Endothelial cell of umbilical vein (primary cell): ENCODE measurements around the gene CFL1. TPM values are rescaled to one million over a fixed set of nuclear protein-coding genes. Genes with fewer than 3 reads are reported as not detected.

Experiments used
- BruUV-seq: library from RNA; stranded (reverse); fragments of 400-500 nt; replicated peaks from 2 replicates; lab custom pipeline; 2021; lab: Mats Ljungman, UMichigan
- CTCF ChIA-PET: fragments of 300-600, 350-600 bp; sonication (Branson Sonifier 250); formaldehyde crosslinking; loops from one replicate; lab custom pipeline; 2021; ENCODE audit warnings: antibody characterized with exemption, inconsistent platforms; lab: Charles Lee
- POLR2A ChIA-PET: fragments of 300-600, 350-600 bp; sonication (Branson Sonifier 250); formaldehyde crosslinking; loops from one replicate; lab custom pipeline; 2021; ENCODE audit warnings: antibody characterized with exemption, inconsistent platforms; lab: Charles Lee
- DNase-seq: peaks from one replicate; pipeline ENCODE4 v3.0.0-alpha.2; 2011; ENCODE audit warnings: low read depth, low spot score
- FAIRE-seq: peaks from 2 replicates; lab custom pipeline; 2011; peaks lifted over from hg19 to GRCh38; lab: Jason Lieb, UNC
- H2AFZ ChIP-seq: 2 replicates; pipeline ENCODE4 v1.6.0; 2012; ENCODE audit warnings: low read depth, low read length, control low read depth, inconsistent platforms
- H3K27ac ChIP-seq: 2 replicates; pipeline ENCODE4 v1.5.1; 2011; ENCODE audit warnings: low read depth, mild to moderate bottlenecking, control low read depth, low read length, moderate library complexity; ENCODE audit not compliant: insufficient read depth
- H3K27me3 ChIP-seq, 2 experiments: 2 replicates each; pipeline versions ENCODE4 v1.6.0 to v1.6.1; 2011; ENCODE audit warnings: low read length in 2 of 2, mixed read lengths in 1 of 2; ENCODE audit not compliant: control insufficient read depth in 2 of 2, insufficient read depth in 2 of 2
- H3K36me3 ChIP-seq, 2 experiments: 2 replicates in 1 of 2; 3 replicates in 1 of 2; pipeline ENCODE4 v1.5.1; 2011; ENCODE audit warnings: low read length in 2 of 2, mild to moderate bottlenecking in 1 of 2, moderate library complexity in 1 of 2; ENCODE audit not compliant: control insufficient read depth in 2 of 2, insufficient read depth in 2 of 2; ENCODE audit errors: extremely low read depth in 1 of 2
- H3K4me1 ChIP-seq: 3 replicates; pipeline ENCODE4 v1.5.1; 2011; ENCODE audit warnings: mild to moderate bottlenecking, low read length; ENCODE audit not compliant: control insufficient read depth, insufficient read depth; ENCODE audit errors: extremely low read depth
- H3K4me2 ChIP-seq: 2 replicates; pipeline ENCODE4 v1.6.1; 2011; ENCODE audit warnings: low read length, control low read depth, mixed read lengths; ENCODE audit not compliant: insufficient read depth
- H3K4me3 ChIP-seq, 3 experiments: fragments of 200-600 bp in 1 of 3; sonication (generic), shearing (Covaris generic) in 1 of 3; replicated peaks in 1 of 3; 2 replicates each; pipeline ENCODE4 v1.5.1; 2011 to 2016; ENCODE audit warnings: control low read depth in 3 of 3, low read length in 3 of 3, mild to moderate bottlenecking in 2 of 3, inconsistent platforms in 1 of 3, low read depth in 1 of 3, moderate library complexity in 1 of 3; ENCODE audit not compliant: insufficient read depth in 1 of 3
- H3K79me2 ChIP-seq: 2 replicates; pipeline ENCODE4 v1.6.0; 2012; ENCODE audit warnings: low read length, inconsistent platforms; ENCODE audit not compliant: control insufficient read depth, insufficient read depth
- H3K9ac ChIP-seq: replicated peaks from 2 replicates; pipeline ENCODE3; 2011; ENCODE audit warnings: low read length, control low read depth; ENCODE audit not compliant: insufficient read depth; ENCODE audit errors: extremely low read depth
- H3K9me1 ChIP-seq: replicated peaks from 3 replicates; pipeline ENCODE4 v1.6.0; 2011; ENCODE audit warnings: mild to moderate bottlenecking, low read length; ENCODE audit not compliant: control insufficient read depth, insufficient read depth; ENCODE audit errors: extremely low read depth
- H3K9me3 ChIP-seq: replicated peaks from 2 replicates; pipeline ENCODE4 v1.5.1; 2012; ENCODE audit warnings: low read length, inconsistent platforms; ENCODE audit not compliant: control insufficient read depth, insufficient read depth
- H4K20me1 ChIP-seq: replicated peaks from 2 replicates; pipeline ENCODE3; 2011; ENCODE audit warnings: mild to moderate bottlenecking, low read length; ENCODE audit not compliant: control insufficient read depth, insufficient read depth; ENCODE audit errors: extremely low read depth
- FOS ChIP-seq: IDR thresholded peaks from 2 replicates; pipeline ENCODE4 v1.6.1; 2011; ENCODE audit warnings: mild to moderate bottlenecking, low read length, moderate library complexity, borderline replicate concordance; ENCODE audit not compliant: insufficient read depth
- GATA2 ChIP-seq: IDR thresholded peaks from 2 replicates; pipeline ENCODE4 v1.7.0; 2011; ENCODE audit warnings: low read depth, mild to moderate bottlenecking, moderate library complexity, mixed read lengths, low read length; ENCODE audit not compliant: insufficient read length, insufficient read depth
- JUN ChIP-seq: IDR thresholded peaks from 2 replicates; pipeline ENCODE4 v1.6.1; 2011; ENCODE audit warnings: borderline replicate concordance, low read depth; ENCODE audit not compliant: insufficient read length, insufficient read depth
- MYC ChIP-seq: IDR thresholded peaks from one replicate; pipeline ENCODE4 v1.6.1; 2011; ENCODE audit warnings: mild to moderate bottlenecking, low read depth, low read length
- POLR2A ChIP-seq: IDR thresholded peaks from 2 replicates; pipeline ENCODE4 v1.6.1; 2012; ENCODE audit warnings: low read depth, mild to moderate bottlenecking, control low read depth, low read length
- POLR2AphosphoS5 ChIP-seq: IDR thresholded peaks from 2 replicates; pipeline ENCODE4 v1.6.1; 2012; ENCODE audit warnings: low read depth, mild to moderate bottlenecking, control low read depth, low read length, moderate library complexity; ENCODE audit not compliant: insufficient read depth
- dilution Hi-C: fragments of 300-500 bp; cut with MboI; formaldehyde crosslinking; loops from one replicate; pipeline ENCODE4 v1.15.0; 2019; ENCODE audit warnings: low sequenced_read_pairs; ENCODE audit not compliant: extremely low pct_ligation_motif_present
- intact Hi-C: fragments of 100-400 bp; cut with micrococcal nuclease; formaldehyde crosslinking; loops from one replicate; pipeline ENCODE4 v1.10.0; 2022
- polyA plus RNA-seq, 4 experiments: library from polyadenylated mRNA; depleted of rRNA in 3 of 4; stranded (reverse) in 3 of 4; unstranded in 1 of 4; fragments of >200 nt; gene quantifications; 2 replicates each; pipeline versions ENCODE4 v1.2.1 to v1.2.3, GENCODE V29; 2011 to 2012; ENCODE audit warnings: missing spikeins in 1 of 4
- total RNA-seq: library from RNA; stranded (reverse); gene quantifications from 2 replicates; pipeline ENCODE4 v1.2.3, GENCODE V29; 2021
- TF ChIP-seq, protein P1 (sequence below): IDR thresholded peaks from 2 replicates; pipeline ENCODE4 v1.6.1; 2011; ENCODE audit not compliant: insufficient read depth, insufficient read length
- TF ChIP-seq, protein P2 (sequence below), 2 donors: IDR thresholded peaks; 1 replicate in 1 of 2; 2 replicates in 1 of 2; pipeline ENCODE4 v1.5.1; 2011; ENCODE audit warnings: low read length in 2 of 2, mild to moderate bottlenecking in 2 of 2, moderate library complexity in 2 of 2, control low read depth in 1 of 2, inconsistent platforms in 1 of 2, low read depth in 1 of 2; ENCODE audit not compliant: insufficient read depth in 1 of 2; ENCODE audit errors: extremely low read depth in 1 of 2

Gene CFL1
- total and polyA plus RNA-seq, 2 donors (not counting 3 experiments of a cell fraction or from before 2014, with no cell fraction given) = 1,844 to 2,403 TPM

DNA sequence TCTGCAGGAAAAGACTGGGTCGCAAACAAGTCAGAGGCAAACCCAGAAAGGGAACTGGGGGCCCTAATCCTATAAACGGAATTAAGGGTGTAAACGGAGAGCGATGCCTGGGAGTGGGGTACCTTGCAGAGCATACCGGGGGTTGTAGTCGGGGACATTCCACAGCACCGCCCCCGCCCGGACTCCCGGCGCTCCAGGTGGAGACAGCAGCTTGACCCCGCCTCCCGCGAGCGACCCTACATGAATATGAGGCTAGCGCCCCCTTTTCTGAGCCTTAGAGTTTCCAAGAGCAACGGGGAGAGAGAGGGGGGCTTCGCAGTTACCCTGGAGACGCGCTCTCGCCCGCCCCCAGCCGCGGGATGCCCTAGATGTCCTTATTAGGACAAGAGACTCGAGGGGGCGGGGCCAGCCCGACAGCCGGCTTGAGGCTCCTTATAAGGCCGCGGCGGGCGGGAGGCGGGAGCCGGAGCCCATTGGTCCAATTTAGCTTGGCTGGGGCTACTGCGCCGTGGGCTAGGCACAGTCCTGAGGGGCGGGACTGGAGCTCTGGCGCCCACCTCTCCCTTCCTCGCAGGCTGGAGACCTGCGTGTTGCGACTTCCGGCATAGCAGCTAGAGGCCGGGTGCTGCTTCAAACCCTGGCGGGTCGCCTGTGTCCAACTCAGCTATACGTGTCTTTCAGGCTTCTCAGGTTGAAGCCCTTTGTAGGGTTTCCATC is 1.3 kb upstream of the CFL1 start:
- H3K9me1 ChIP-seq = no peaks in the 10 kb centered on the region
- no TSS peak for BruUV-seq
- peak overlapping the region; percentile 21 to 76 (median 71) for H3K4me3 ChIP-seq
- peak overlapping the region; percentile 78 for H3K4me2 ChIP-seq
- peaks cover 70% of the 10 kb centered on the region for H3K79me2 ChIP-seq
- H3K4me1 ChIP-seq = peaks cover 41% of the 10 kb centered on the region
- FAIRE-seq (peak; percentile 96), DNase-seq (peak; percentile 98)
- H3K36me3 ChIP-seq = peaks cover 27 to 34% of the 10 kb centered on the region in 2 experiments
- peak overlapping the region; percentile 75 for H3K9ac ChIP-seq
- intact Hi-C loops (loop anchor here (1.0 to 2.0 kb wide), 2 partner anchors 102 to 206 kb away; partner anchors contain the start of gene SART1), dilution Hi-C loops (no loop called here)
- H3K9me3 ChIP-seq = no peaks in the 10 kb centered on the region
- H3K27ac ChIP-seq = peak overlapping the region; percentile 77
- ChIA-PET CTCF (interaction anchor here (0.8 to 4.8 kb wide), 17 partner anchors 9 to 221 kb away, joined by 3 to 73 read pairs (median 5); partner anchors contain the start of genes AP5B1, CCDC85B, CTSW and EFEMP2), POLR2A (interaction anchor here (0.6 to 5.4 kb wide), 10 partner anchors 8 to 260 kb away, joined by 3 to 67 read pairs (median 4); partner anchors contain the start of genes CCDC85B, FIBP and KAT5)
- H2AFZ ChIP-seq = peak overlapping the region; percentile 52
- no peaks in the 10 kb centered on the region for H3K27me3 ChIP-seq
- TF ChIP-seq, protein P1, sequence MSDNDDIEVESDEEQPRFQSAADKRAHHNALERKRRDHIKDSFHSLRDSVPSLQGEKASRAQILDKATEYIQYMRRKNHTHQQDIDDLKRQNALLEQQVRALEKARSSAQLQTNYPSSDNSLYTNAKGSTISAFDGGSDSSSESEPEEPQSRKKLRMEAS = no peak
- TF ChIP-seq POLR2AphosphoS5 = peak; percentile 84
- TF ChIP-seq MYC = no peak
- TF ChIP-seq, protein P2, sequence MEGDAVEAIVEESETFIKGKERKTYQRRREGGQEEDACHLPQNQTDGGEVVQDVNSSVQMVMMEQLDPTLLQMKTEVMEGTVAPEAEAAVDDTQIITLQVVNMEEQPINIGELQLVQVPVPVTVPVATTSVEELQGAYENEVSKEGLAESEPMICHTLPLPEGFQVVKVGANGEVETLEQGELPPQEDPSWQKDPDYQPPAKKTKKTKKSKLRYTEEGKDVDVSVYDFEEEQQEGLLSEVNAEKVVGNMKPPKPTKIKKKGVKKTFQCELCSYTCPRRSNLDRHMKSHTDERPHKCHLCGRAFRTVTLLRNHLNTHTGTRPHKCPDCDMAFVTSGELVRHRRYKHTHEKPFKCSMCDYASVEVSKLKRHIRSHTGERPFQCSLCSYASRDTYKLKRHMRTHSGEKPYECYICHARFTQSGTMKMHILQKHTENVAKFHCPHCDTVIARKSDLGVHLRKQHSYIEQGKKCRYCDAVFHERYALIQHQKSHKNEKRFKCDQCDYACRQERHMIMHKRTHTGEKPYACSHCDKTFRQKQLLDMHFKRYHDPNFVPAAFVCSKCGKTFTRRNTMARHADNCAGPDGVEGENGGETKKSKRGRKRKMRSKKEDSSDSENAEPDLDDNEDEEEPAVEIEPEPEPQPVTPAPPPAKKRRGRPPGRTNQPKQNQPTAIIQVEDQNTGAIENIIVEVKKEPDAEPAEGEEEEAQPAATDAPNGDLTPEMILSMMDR (IDR thresholded peaks at IDR 0.05; ENCODE audit: extremely low read depth in 1 of 2, insufficient read depth in 1 of 2, low read depth in 1 of 2, low read length in 2 of 2) = peak in 1 of 2 donors; percentile 22
- no peak for TF ChIP-seq JUN
- peak; percentile 94 for TF ChIP-seq POLR2A
- TF ChIP-seq GATA2 = no peak
- TF ChIP-seq FOS = no peak
- H4K20me1 ChIP-seq = peaks cover 4% of the 10 kb centered on the region
